LHCN-M2 (cell line): ENCODE measurements around the gene NCK2. TPM values are rescaled to one million over a fixed set of nuclear protein-coding genes. Genes with fewer than 3 reads are reported as not detected.

Experiments used
- DNase-seq: peaks from one replicate; pipeline ENCODE4 v3.0.0-alpha.2; 2012; ENCODE audit warnings: low read depth
- total RNA-seq: library from RNA; depleted of rRNA; stranded (reverse); fragments of >200 nt; gene quantifications from 2 replicates; pipeline ENCODE4 v1.2.3, GENCODE V29; 2014

NCK2 gene
- total RNA-seq, 1 experiment from 2014 or later = 25.0 TPM

DNA sequence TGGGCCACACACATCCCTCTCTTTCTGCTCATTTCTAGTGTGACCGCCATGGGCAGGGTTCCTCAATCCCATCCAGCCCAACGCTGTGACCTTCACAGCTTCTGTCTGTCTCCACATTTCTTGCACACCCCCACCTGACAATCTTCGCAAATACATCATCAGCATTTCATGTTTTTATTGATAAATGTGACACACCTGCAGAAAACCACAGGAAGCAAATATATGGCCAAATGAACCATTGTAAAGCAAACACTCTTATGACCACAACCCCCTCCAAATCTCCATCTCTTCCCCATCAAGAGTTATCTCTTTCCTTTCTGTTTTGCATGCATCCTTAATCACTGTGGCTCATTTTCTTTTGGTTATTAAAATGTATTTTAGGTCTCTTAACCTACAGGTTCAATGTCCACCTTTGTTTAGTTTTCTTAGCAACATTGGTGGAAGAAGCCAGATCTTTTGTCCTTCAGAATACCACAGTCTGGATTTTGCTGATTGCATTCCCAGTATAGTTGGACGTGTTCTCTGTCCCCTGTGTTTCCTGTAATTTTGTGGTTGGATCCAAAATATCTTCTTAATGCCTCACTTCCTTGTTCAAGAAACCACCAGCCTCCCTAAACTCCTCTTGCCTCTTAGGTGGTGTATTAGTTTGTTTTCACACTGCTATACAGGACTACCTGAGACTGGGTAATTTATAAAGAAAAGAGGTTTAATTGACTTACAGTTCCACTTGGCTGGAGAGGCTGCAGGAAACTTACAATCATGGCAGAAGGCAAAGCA lies 9.8 kb upstream of the NCK2 start:
- peak; percentile 70 for DNase-seq

- DNase-seq = no peak
Observed at GRCh38 chr2:105736145-105736544, 8.6 kb upstream of the NCK2 start.

- no peak for DNase-seq
Observed at GRCh38 chr2:105737980-105738657, 6.6 kb upstream of the NCK2 start.

GRCh38 chr2:105738658-105739241 lies 6.0 kb upstream of the NCK2 start:
- no peak for DNase-seq

- DNase-seq = no peak
Observed at GRCh38 chr2:105739426-105739825, 5.3 kb upstream of the NCK2 start.

- no peak for DNase-seq
Observed at GRCh38 chr2:105739944-105740530, 4.7 kb upstream of the NCK2 start.

GRCh38 chr2:105741174-105741573 lies 3.5 kb upstream of the NCK2 start:
- DNase-seq = no peak

DNA sequence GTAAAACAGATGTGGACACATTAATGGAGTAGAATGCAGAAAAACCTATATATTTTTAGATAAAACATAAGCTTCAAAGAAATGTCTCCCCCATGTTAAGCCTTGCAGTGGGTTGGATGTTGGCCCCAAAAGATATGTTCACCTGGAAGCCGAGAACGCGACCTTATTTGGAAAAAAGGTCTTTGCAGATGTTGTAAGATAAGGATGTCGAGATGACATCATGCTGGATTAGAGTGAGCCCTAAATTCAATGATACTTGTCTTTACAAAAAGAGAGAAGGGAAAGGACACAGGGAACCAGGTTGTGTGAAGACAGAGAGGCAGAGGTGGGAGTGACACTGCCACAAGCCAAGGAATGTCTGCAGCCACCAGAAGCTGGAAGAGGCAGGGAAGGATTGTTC lies 3.1 kb upstream of the NCK2 start:
- DNase-seq = no peak

DNA sequence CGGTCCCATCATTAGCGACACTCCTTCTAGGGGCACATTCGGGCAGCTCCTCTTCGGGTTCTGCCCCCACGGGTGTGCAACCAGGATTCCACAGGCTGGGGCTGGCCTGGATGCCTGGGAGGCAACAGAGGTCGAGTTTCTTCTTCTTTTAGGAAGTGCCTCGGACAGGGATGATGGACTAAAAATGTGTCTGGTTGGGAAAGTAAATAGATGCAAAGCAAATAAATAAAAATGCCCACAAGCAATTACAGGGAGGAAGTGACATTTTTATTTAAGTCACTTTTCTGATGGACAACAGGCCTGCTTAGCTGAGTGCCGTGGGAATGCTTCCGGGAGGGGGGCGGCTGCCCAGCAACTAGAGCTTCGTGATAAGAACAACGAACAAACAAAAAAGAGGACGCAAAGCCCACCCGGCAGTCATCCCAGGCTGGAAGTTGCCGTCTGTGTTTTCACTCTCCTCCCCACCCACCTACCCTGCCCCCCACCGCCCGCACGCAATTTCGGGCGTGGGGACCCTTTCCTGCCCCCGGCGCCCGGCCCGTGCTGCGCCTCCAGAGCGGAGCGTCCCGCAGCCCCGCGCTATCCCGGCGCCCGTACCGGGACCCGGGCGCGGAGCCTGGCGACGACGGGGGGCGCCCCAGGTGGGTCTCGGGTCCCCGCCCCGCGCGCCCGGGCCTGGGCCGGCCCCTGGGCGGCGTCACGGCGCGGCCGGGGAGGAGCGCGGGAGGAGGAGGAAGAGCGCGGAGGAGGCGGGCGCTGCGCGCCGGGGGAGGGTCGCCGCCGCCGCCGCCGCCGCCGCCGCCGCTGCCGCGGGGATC lies 412 bp upstream of the NCK2 start:
- peak; percentile 36 for DNase-seq

- DNase-seq = no peak
Observed at GRCh38 chr2:105746177-105747080, 1.7 kb downstream of the NCK2 start.

- DNase-seq = no peak
Observed at GRCh38 chr2:105747254-105747894, 2.7 kb downstream of the NCK2 start.

DNA sequence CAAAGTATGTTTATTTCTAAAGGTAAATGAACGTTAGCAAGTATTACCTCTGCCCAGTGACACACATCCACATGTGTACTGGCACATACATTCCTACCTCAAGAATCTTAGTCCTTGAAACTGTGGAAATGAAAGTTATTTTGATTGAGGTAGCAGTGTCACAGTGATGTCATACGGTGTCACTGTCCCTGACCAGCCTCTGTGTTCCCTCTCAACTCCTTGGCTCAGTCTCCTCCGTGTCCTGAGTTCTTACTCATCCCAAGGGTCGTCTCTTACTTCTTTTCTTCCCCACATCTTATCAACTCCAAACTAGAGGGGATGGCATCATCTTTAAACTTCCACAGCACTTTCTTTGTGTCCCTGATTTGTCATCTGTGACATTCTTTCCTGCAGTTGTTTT lies 3.3 kb downstream of the NCK2 start:
- DNase-seq = no peak

DNA sequence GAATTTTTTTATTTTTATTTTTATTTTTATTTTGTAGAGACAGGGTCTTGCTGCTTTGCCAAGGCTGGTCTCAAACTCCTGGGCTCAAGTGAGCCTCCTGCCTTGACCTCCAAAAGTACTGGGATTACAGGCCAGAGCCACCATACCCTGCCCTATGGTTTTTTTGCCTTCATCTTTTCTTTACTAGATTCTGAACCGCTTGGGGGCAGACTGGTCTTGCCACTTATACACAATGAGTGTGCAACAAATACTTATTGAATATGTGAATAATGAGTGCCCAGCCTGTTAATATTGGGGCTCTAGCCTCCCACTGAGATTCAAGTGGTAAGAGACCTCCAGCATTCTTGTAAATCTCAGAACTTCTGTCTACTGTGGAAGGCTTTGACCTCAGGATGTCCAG lies 3.9 kb downstream of the NCK2 start:
- no peak for DNase-seq

GRCh38 chr2:105749583-105750400 lies 5.1 kb downstream of the NCK2 start:
- DNase-seq = peak; percentile 52

DNA sequence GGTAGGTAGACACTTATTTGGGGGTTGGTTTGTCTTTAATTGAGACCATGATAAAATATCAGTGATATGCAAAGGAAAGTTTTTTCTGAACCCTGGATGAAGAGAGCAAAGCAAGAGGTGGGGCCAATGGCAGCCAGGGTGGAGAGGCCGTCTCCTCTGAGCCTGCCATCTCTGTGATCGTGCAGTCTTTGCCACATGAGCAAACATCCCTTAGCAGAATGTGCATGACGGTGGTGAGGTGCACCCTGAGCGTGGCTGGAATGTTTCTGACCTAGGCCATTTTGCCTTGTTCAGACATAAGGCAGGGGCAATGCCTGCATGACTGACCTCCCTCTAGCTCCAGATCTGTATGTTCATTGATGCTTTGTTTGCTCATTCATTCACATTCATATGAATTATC lies 6.0 kb downstream of the NCK2 start:
- DNase-seq = no peak

DNA sequence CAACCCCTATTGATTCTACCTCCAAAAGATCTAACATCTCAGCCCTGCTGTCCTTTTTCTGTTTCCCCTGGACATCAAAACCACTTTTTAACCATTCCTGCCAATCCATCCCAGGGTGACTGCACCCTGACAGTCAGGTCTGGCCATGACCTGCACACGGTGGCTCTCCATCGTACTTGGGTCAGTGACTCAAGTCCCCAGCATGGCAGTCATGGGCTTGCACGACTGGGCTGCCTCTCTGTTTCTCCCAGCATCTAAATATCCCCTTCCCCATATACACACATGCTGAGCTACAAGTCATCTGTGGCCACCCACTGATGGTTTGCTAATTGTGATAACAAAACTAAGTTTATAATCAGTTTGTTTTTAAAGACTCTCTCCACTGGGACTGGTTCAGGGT lies 6.6 kb downstream of the NCK2 start:
- DNase-seq = no peak

GRCh38 chr2:105752691-105753358 lies 8.1 kb downstream of the NCK2 start:
- DNase-seq = no peak

DNA sequence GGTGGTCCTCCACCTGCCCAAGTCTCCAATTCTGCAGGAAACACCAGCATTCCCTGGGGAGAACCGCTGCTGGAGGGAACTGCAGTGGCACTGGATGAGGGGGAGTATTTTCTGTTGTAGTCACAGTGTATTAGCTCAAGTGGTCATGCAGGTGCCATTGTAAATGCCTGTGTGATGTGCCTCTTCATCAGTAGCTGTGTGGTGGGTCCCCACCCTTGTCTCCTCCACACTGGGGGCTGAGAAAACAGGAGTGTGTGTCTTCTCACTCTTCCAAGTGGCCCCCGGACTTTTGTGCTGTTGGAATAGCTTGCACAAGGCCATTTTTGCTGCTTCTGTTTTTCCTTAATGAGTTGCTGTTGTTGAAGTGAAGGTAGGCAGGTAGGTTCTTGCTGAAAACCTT lies 8.7 kb downstream of the NCK2 start:
- no peak for DNase-seq

DNA sequence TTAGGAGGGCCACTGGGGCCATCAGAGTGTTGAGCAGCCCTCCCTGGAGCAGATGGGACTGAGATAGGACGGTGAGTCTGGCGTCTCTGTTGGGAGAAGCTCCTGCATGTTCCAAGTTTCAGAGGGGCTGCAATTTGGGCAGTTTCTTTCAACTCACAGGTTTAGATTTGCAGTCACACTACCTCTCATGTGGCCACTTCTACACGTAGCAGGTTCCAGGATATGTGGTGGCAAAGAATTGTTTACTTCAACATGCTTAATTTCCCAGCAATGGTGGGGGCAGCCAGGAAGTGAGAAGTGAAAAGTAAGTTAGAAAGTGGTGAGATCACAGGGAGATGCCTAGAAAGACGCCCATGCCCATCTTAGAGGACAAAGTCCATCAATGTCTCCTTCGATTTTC lies 9.3 kb downstream of the NCK2 start:
- DNase-seq = no peak
